Regular cardiac myocyte (primary cell): ENCODE results near the gene CASP6. TPM values are rescaled to one million over a fixed set of nuclear protein-coding genes. Genes with fewer than 3 reads are reported as not detected.

Source experiments
- total RNA-seq: library from RNA; depleted of rRNA; stranded (reverse); fragments of >200 nt; gene quantifications from 2 replicates; pipeline ENCODE4 v1.2.3, GENCODE V29; 2014

CASP6 gene
- total RNA-seq: 27.6 and 37.6 TPM in 2 replicates

DNA sequence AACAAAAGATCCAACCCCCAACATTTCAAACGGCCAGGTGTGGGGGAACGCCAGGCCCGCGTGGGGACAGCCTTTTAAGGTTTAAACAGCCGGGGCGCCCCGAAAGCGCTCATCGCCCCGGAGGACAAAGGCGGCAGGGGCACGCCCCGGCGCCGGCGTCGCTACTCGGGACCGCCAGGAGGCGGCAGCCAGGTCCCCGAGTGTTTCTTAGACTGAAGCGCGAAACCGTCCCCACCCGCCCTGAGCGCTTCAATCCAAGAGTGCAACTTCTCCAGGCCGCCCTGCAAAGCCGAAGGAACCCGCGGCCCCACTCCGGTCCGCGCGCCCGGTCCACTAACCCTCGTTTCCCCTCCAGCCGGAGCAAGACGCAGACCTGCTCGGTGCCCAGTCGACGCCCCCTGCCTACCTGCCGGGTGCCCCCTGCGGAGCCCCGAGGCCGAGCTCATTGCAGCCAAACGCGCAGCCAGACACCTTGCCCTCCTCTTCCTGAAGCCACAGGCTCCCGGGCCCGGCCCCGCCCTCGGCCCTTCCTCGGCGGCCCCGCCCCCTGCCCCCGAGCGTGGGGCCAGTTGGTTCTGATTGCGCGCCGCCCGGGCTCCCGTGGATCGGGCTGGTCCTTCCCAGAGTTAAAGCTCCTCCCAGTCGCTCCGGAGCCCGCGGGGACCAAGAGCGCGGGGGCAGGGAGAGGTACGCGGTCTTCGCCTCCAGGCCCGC is at the start of gene CASP6:
Gene CASP6, minus strand, starts transcription at position 496 of the 714 bp plus-strand sequence. Its CDS starts 50 bp downstream, at position 446.

DNA sequence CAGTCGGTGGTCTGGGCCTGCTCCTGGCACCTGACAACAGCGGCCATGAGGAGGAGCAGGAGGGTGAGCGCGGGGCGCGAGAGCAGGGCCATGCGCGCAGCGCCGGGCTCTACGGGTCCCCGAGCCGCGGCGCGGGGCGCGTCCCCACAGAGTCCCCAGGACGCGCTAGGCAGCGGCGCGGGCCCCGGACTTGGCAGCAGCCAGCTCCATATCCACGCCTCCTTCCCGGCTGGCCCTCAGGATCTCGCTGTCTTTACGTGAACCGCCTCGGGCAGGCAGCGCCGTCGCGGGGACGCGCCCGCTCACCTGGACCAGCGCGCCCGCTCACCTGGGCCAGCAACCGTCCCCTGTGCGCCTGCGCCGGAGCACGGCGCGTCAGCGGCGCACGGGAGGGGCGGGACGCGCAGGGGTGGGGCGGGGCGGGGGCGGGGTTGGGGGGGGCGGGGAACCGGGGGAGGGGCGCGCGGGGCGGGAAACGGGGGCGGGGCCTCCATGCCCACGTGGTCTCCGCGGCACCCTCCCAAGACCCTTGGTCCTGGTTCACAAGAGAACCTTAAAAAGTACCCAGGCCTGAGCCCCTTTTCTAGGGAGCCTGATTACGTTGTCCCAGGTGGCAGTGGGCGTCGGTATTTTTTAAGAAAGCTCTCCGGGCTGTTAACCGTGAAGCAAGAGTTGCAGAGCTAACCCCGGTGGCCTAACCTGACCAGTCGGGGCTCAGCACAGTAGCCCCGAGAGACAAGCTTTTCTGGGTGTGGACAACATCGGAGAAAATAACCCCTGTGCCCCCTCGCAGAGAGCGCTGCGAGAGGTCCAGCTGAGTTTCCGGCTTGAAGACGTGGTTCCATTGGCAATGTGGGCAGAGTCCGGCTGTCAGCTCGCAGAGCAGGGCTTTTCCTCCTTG is 26.7 kb upstream of the CASP6 start, which contains the start of gene PLA2G12A:
Gene PLA2G12A, minus strand, starts transcription at position 353 of the 901 bp plus-strand sequence. Its CDS starts 261 bp downstream, at position 92.

Other genes with a start within 250 kb of the CASP6 start
- gene MCUB, start 143.2 kb downstream of the CASP6 start, total RNA-seq: 21.7 and 30.3 TPM in 2 replicates
- gene PLA2G12A, start 26.6 kb upstream of the CASP6 start, total RNA-seq: 11.9 and 30.4 TPM in 2 replicates
- 2.5 and 12.4 TPM in 2 replicates for gene CFI, start 98.6 kb upstream of the CASP6 start, total RNA-seq
- gene GAR1, start 112.3 kb upstream of the CASP6 start, total RNA-seq: 1.4 and 5.8 TPM in 2 replicates
- gene RRH, start 124.5 kb upstream of the CASP6 start, total RNA-seq: not detected in 2 replicates
- under 0.01 TPM in 1 of 2 replicates, not detected in the other for gene LRIT3, start 144.7 kb upstream of the CASP6 start, total RNA-seq
- gene EGF, start 209.4 kb upstream of the CASP6 start, total RNA-seq: 0.19 and 0.56 TPM in 2 replicates